SK-N-SH (cell line): ENCODE measurements around the gene CERS6. TPM values are rescaled to one million over a fixed set of nuclear protein-coding genes. Genes with fewer than 3 reads are reported as not detected.

Experiments
- CTCF ChIA-PET: fragments of 300-600, 350-600 bp; formaldehyde crosslinking; extraction: SDS; loops from one replicate; lab custom pipeline; 2021; lab: Yijun Ruan, JAX
- POLR2A ChIA-PET: fragments of 350-600 bp; sonication (Branson Sonifier 250); formaldehyde crosslinking; extraction: SDS; loops from one replicate; lab custom pipeline; 2020; ENCODE audit warnings: antibody characterized with exemption, inconsistent platforms; lab: Yijun Ruan, JAX
- DNase-seq: peaks from one replicate; pipeline ENCODE4 v3.0.0; 2012
- H2AFZ ChIP-seq: fragments of 200-600 bp; sonication (generic); 2 replicates; pipeline ENCODE4 v1.8.1; 2016; ENCODE audit warnings: antibody characterized with exemption, mild to moderate bottlenecking, low read depth
- H3F3A ChIP-seq: fragments of 200-600 bp; sonication (generic); replicated peaks from 2 replicates; pipeline ENCODE3; 2016; ENCODE audit warnings: antibody characterized with exemption, mild to moderate bottlenecking; ENCODE audit not compliant: insufficient read depth
- H3K27ac ChIP-seq, 2 experiments: fragments of 200-500 bp in 1 of 2; fragments of 200-600 bp in 1 of 2; sonication (Bioruptor generic) in 1 of 2; sonication (generic), shearing (Covaris generic) in 1 of 2; 2 replicates each; pipeline versions ENCODE4 v1.5.1 to v1.6.1; 2014 to 2016; ENCODE audit warnings: low read depth in 2 of 2, inconsistent platforms in 1 of 2, low read length in 1 of 2, mild to moderate bottlenecking in 1 of 2, mixed read lengths in 1 of 2
- H3K27me3 ChIP-seq: fragments of 200-600 bp; sonication (generic), shearing (Covaris generic); 2 replicates; pipeline ENCODE4 v1.6.1; 2016; ENCODE audit warnings: mixed run types; ENCODE audit not compliant: insufficient read depth
- H3K36me3 ChIP-seq, 2 experiments: fragments of 200-500 bp in 1 of 2; fragments of 200-600 bp in 1 of 2; sonication (Bioruptor generic) in 1 of 2; sonication (generic) in 1 of 2; replicated peaks in 1 of 2; 2 replicates each; pipeline versions ENCODE3 to v1.5.1; 2014 to 2016; ENCODE audit warnings: low read length in 1 of 2, mild to moderate bottlenecking in 1 of 2; ENCODE audit not compliant: insufficient read depth in 2 of 2, control insufficient read depth in 1 of 2
- H3K4me1 ChIP-seq, 2 experiments: fragments of 200-500 bp in 1 of 2; fragments of 200-600 bp in 1 of 2; sonication (Bioruptor generic) in 1 of 2; sonication (generic), shearing (Covaris generic) in 1 of 2; 2 replicates each; pipeline versions ENCODE4 v1.5.1 to v1.6.1; 2014 to 2016; ENCODE audit warnings: low read depth in 1 of 2, low read length in 1 of 2, mixed run types in 1 of 2; ENCODE audit not compliant: insufficient read depth in 2 of 2, control insufficient read depth in 1 of 2
- H3K4me2 ChIP-seq: fragments of 200-600 bp; sonication (generic), shearing (Covaris generic); 2 replicates; pipeline ENCODE4 v1.6.1; 2017; ENCODE audit warnings: mixed run types
- H3K4me3 ChIP-seq, 2 experiments: fragments of 200-500 bp in 1 of 2; fragments of 200-600 bp in 1 of 2; sonication (Bioruptor generic) in 1 of 2; sonication (generic), shearing (Covaris generic) in 1 of 2; 2 replicates each; pipeline versions ENCODE4 v1.5.1 to v1.8.1; 2014 to 2016; ENCODE audit warnings: low read depth in 2 of 2, inconsistent platforms in 1 of 2, low read length in 1 of 2, mild to moderate bottlenecking in 1 of 2, mixed read lengths in 1 of 2, moderate library complexity in 1 of 2
- H3K79me2 ChIP-seq: fragments of 200-600 bp; sonication (generic); 2 replicates; pipeline ENCODE4 v1.8.1; 2017; ENCODE audit warnings: mild to moderate bottlenecking; ENCODE audit not compliant: insufficient read depth
- H3K9ac ChIP-seq: fragments of 200-600 bp; sonication (generic); 2 replicates; pipeline ENCODE4 v1.6.1; 2017; ENCODE audit warnings: mixed run types
- H3K9me2 ChIP-seq: fragments of 200-600 bp; sonication (generic); 2 replicates; pipeline ENCODE4 v1.6.1; 2017; ENCODE audit warnings: mixed run types
- H3K9me3 ChIP-seq: fragments of 200-600 bp; sonication (generic); 2 replicates; pipeline ENCODE4 v1.6.1; 2017; ENCODE audit warnings: mixed run types, mild to moderate bottlenecking, moderate library complexity
- H4K20me1 ChIP-seq: fragments of 200-600 bp; sonication (generic); 2 replicates; pipeline ENCODE4 v1.6.1; 2017; ENCODE audit warnings: mild to moderate bottlenecking, mixed run types; ENCODE audit not compliant: insufficient read depth
- ELF1 ChIP-seq: IDR thresholded peaks from 2 replicates; pipeline ENCODE4 v1.4.0; 2012
- EP300 ChIP-seq, 2 experiments: IDR thresholded peaks; 2 replicates each; pipeline versions ENCODE4 v1.4.0 to v1.6.1; 2012; ENCODE audit warnings: borderline replicate concordance in 1 of 2, low read depth in 1 of 2, low read length in 1 of 2
- EZH2phosphoT487 ChIP-seq: fragments of 200-600 bp; sonication (generic); IDR thresholded peaks from 2 replicates; pipeline ENCODE4 v1.6.1; 2017; ENCODE audit warnings: low read depth, mixed run types, mild to moderate bottlenecking, antibody characterized with exemption, moderate library complexity, borderline replicate concordance
- FOXJ3 ChIP-seq: sonication (generic); formaldehyde crosslinking; IDR thresholded peaks from 2 replicates; pipeline ENCODE4 v1.5.1; 2020; ENCODE audit warnings: mild to moderate bottlenecking, missing genetic modification reagents
- GATA2 ChIP-seq: sonication (generic); formaldehyde crosslinking; IDR thresholded peaks from 2 replicates; pipeline ENCODE4 v1.5.0; 2020; ENCODE audit warnings: mild to moderate bottlenecking, missing genetic modification reagents
- RFX5 ChIP-seq: IDR thresholded peaks from 2 replicates; pipeline ENCODE4 v1.6.1; 2012; ENCODE audit warnings: mild to moderate bottlenecking, improper control_type of control experiment, low read length
- RXRA ChIP-seq: IDR thresholded peaks from 2 replicates; pipeline ENCODE4 v1.4.0; 2012; ENCODE audit warnings: low read depth, mild to moderate bottlenecking, borderline replicate concordance
- SMC3 ChIP-seq: IDR thresholded peaks from 2 replicates; pipeline ENCODE4 v1.6.1; 2012; ENCODE audit warnings: low read depth, low read length, improper control_type of control experiment
- WGBS: methylation state at CpG from one replicate; pipeline ENCODE4 v1.1.6; 2017; ENCODE audit warnings: low lambda C conversion rate; 5-methylcytosine and 5-hydroxymethylcytosine counted together
- polyA plus RNA-seq, 3 experiments: library from polyadenylated mRNA; depleted of rRNA; stranded (reverse); fragments of >200 nt; gene quantifications; 2 replicates each; pipeline ENCODE4 v1.2.3, GENCODE V29; 2012
- TF ChIP-seq, protein P1 (sequence below): IDR thresholded peaks from 2 replicates; pipeline ENCODE4 v1.4.0; 2012; ENCODE audit warnings: low read depth
- TF ChIP-seq, protein P2 (sequence below): IDR thresholded peaks from 2 replicates; pipeline ENCODE4; 2012
- TF ChIP-seq, protein P3 (sequence below): fragments of 150-350 bp; IDR thresholded peaks from 2 replicates; pipeline ENCODE4 v1.6.1; 2017; ENCODE audit warnings: antibody characterized with exemption, low read length, low read depth, borderline replicate concordance
- TF ChIP-seq, protein P4 (sequence below): fragments of 200-600 bp; sonication (generic); IDR thresholded peaks from 2 replicates; pipeline ENCODE4 v1.6.1; 2017; ENCODE audit warnings: antibody characterized with exemption, mild to moderate bottlenecking, moderate library complexity
- TF ChIP-seq, protein P5 (sequence below): IDR thresholded peaks from 2 replicates; pipeline ENCODE4 v1.6.1; 2012; ENCODE audit warnings: mild to moderate bottlenecking, low read depth, low read length, moderate library complexity

Gene CERS6
- polyA plus RNA-seq, 1 of the 3 experiments (the other 2 are of a cell fraction), result 1.8 TPM

DNA sequence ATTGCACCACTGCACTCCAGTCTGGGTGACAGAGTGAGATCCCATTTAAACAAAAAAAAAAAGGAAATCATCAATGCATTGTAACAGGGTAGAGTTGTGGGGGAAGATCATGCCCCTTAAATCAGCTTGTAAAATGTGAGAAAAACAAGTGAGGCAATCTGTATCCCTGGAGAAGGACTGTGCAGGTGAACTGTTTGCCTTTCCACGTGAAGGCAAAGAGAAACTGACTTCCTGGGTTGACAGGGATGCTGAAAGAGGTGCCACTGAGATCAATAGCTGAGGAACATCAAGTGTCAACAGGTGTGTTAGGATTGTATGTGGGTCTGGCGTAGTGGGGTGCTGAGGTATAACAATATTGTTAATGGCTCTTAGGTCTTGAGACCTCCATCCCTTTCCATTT lies 48.3 kb downstream of the CERS6 start:
- ChIA-PET CTCF (interaction anchor here (0.6 to 1.2 kb wide), 3 partner anchors 8 to 16 kb away, joined by 3 to 4 read pairs (median 3); no protein-coding TSS in a partner anchor), POLR2A (no interaction called here)
- Histone ChIP-seq H4K20me1 (no peaks in the 10 kb centered on the region), H3K27me3 (no peaks in the 10 kb centered on the region), H3K4me2 (no peak overlapping the region), H3F3A (no peaks in the 10 kb centered on the region), H3K36me3 (no peaks in the 10 kb centered on the region), H3K4me3 (no peak overlapping the region), H3K27ac (no peak overlapping the region), H3K9ac (no peak overlapping the region), H2AFZ (no peak overlapping the region), H3K9me3 (no peaks in the 10 kb centered on the region), H3K9me2 (no peaks in the 10 kb centered on the region), H3K79me2 (no peaks in the 10 kb centered on the region), H3K4me1 (no peaks in the 10 kb centered on the region)
- 79% methylated on average over 2 of the region's 2 CpGs for WGBS
- TF ChIP-seq, protein P1, sequence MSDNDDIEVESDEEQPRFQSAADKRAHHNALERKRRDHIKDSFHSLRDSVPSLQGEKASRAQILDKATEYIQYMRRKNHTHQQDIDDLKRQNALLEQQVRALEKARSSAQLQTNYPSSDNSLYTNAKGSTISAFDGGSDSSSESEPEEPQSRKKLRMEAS, result no peak
- TF ChIP-seq EZH2phosphoT487 (no peak), GATA2 (CRISPR knock-in tag) (no peak), RFX5 (no peak), FOXJ3 (CRISPR knock-in tag) (no peak)
- TF ChIP-seq, protein P2, sequence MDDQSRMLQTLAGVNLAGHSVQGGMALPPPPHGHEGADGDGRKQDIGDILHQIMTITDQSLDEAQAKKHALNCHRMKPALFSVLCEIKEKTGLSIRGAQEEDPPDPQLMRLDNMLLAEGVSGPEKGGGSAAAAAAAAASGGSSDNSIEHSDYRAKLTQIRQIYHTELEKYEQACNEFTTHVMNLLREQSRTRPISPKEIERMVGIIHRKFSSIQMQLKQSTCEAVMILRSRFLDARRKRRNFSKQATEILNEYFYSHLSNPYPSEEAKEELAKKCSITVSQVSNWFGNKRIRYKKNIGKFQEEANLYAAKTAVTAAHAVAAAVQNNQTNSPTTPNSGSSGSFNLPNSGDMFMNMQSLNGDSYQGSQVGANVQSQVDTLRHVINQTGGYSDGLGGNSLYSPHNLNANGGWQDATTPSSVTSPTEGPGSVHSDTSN, result no peak
- DNase-seq, result no peak

DNA sequence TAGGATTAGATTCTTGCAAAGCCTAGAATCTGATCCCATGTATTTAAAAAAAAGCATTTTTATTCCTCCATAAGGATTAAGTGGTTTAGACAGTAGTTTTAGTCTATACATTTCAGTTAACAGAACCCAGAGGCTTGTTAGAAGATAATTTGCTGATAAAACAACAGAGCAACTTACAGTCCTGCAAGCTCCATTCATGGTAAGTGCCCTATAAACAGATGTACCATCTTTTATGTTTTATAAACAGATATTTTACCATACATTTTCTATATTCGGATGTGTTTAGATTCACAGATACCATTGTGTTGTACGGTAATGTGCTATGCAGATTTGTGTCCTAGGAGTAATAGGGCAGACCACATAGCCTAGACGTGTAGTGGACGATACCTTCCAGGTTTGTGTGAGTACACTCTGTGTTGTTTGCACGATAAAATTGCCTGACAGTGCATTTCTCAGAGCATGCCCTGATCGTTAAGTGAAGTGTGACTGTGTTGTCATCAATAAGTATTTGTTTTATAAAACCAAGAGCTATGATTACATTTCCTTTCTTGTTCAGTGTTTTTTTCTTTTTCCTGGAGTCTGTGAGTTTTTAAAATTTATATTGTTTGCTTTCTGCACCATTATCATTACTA lies 54.2 kb downstream of the CERS6 start:
- H3K4me3 ChIP-seq, result no peak overlapping the region
- H3K27me3 ChIP-seq, result no peaks in the 10 kb centered on the region
- TF ChIP-seq, protein P3, sequence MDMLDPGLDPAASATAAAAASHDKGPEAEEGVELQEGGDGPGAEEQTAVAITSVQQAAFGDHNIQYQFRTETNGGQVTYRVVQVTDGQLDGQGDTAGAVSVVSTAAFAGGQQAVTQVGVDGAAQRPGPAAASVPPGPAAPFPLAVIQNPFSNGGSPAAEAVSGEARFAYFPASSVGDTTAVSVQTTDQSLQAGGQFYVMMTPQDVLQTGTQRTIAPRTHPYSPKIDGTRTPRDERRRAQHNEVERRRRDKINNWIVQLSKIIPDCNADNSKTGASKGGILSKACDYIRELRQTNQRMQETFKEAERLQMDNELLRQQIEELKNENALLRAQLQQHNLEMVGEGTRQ, result no peak
- TF ChIP-seq ELF1 (no peak), RXRA (no peak), FOXJ3 (CRISPR knock-in tag) (0 out of 2 replicates have a peak, but pooled peaks have one; percentile 47), GATA2 (CRISPR knock-in tag) (peak; percentile 79), EP300 (IDR thresholded peaks at IDR 0.05; ENCODE audit: borderline replicate concordance in 1 of 2, low read depth in 1 of 2, low read length in 1 of 2) (peak in 1 of 2 experiments; percentile 69; a peak in 2 of 4 replicates), SMC3 (no peak)
- TF ChIP-seq, protein P4, sequence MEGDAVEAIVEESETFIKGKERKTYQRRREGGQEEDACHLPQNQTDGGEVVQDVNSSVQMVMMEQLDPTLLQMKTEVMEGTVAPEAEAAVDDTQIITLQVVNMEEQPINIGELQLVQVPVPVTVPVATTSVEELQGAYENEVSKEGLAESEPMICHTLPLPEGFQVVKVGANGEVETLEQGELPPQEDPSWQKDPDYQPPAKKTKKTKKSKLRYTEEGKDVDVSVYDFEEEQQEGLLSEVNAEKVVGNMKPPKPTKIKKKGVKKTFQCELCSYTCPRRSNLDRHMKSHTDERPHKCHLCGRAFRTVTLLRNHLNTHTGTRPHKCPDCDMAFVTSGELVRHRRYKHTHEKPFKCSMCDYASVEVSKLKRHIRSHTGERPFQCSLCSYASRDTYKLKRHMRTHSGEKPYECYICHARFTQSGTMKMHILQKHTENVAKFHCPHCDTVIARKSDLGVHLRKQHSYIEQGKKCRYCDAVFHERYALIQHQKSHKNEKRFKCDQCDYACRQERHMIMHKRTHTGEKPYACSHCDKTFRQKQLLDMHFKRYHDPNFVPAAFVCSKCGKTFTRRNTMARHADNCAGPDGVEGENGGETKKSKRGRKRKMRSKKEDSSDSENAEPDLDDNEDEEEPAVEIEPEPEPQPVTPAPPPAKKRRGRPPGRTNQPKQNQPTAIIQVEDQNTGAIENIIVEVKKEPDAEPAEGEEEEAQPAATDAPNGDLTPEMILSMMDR, result no peak
- TF ChIP-seq, protein P2, result no peak
- TF ChIP-seq, protein P5, sequence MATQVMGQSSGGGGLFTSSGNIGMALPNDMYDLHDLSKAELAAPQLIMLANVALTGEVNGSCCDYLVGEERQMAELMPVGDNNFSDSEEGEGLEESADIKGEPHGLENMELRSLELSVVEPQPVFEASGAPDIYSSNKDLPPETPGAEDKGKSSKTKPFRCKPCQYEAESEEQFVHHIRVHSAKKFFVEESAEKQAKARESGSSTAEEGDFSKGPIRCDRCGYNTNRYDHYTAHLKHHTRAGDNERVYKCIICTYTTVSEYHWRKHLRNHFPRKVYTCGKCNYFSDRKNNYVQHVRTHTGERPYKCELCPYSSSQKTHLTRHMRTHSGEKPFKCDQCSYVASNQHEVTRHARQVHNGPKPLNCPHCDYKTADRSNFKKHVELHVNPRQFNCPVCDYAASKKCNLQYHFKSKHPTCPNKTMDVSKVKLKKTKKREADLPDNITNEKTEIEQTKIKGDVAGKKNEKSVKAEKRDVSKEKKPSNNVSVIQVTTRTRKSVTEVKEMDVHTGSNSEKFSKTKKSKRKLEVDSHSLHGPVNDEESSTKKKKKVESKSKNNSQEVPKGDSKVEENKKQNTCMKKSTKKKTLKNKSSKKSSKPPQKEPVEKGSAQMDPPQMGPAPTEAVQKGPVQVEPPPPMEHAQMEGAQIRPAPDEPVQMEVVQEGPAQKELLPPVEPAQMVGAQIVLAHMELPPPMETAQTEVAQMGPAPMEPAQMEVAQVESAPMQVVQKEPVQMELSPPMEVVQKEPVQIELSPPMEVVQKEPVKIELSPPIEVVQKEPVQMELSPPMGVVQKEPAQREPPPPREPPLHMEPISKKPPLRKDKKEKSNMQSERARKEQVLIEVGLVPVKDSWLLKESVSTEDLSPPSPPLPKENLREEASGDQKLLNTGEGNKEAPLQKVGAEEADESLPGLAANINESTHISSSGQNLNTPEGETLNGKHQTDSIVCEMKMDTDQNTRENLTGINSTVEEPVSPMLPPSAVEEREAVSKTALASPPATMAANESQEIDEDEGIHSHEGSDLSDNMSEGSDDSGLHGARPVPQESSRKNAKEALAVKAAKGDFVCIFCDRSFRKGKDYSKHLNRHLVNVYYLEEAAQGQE, result no peak
- H3K4me2 ChIP-seq, result no peak overlapping the region
- H3K9ac ChIP-seq, result no peak overlapping the region
- POLR2A ChIA-PET, result no interaction called here
- WGBS, result 63% methylated on average over 6 of the region's 6 CpGs
- H3K9me3 ChIP-seq, result no peaks in the 10 kb centered on the region
- no peaks in the 10 kb centered on the region for H4K20me1 ChIP-seq
- peaks cover 0 to 8% of the 10 kb centered on the region in 2 experiments; a peak in 2 of 4 replicates for H3K4me1 ChIP-seq
- H3K9me2 ChIP-seq, result no peaks in the 10 kb centered on the region
- H2AFZ ChIP-seq, result no peak overlapping the region
- no peaks in the 10 kb centered on the region for H3F3A ChIP-seq
- H3K36me3 ChIP-seq, result no peaks in the 10 kb centered on the region
- CTCF ChIA-PET, result interaction anchor here (1.1 kb wide), 1 partner anchor 54 kb away, joined by 3 read pairs; the partner anchor contains the start of gene CERS6
- H3K79me2 ChIP-seq, result no peaks in the 10 kb centered on the region
- H3K27ac ChIP-seq, result peak overlapping the region in 1 of 2 experiments; percentile 63; a peak in 2 of 4 replicates
- no peak for DNase-seq
